HEK293 (cell line): ENCODE results near the gene PLXNA3.

ENCODE experiments used
- KLF16 ChIP-seq: fragments of 450-650 bp; formaldehyde crosslinking; IDR thresholded peaks from 2 replicates; pipeline ENCODE4 v1.5.1; 2017; ENCODE audit warnings: missing biosample characterization, missing genetic modification characterization
- ZNF266 ChIP-seq: fragments of 450-650 bp; formaldehyde crosslinking; IDR thresholded peaks from 2 replicates; pipeline ENCODE4 v1.5.1; 2016; ENCODE audit warnings: missing biosample characterization, missing genetic modification characterization, low read depth
- TF ChIP-seq, protein P1 (sequence below): fragments of 450-650 bp; formaldehyde crosslinking; IDR thresholded peaks from 2 replicates; pipeline ENCODE4 v1.5.1; 2016; ENCODE audit warnings: missing biosample characterization, missing genetic modification characterization
- TF ChIP-seq, protein P2 (sequence below): fragments of 450-650 bp; formaldehyde crosslinking; IDR thresholded peaks from 2 replicates; pipeline ENCODE4 v1.5.1; 2016; ENCODE audit warnings: missing biosample characterization, missing genetic modification characterization, low read depth
- TF ChIP-seq, protein P3 (sequence below): fragments of 450-650 bp; formaldehyde crosslinking; IDR thresholded peaks from 2 replicates; pipeline ENCODE4 v1.5.1; 2016; ENCODE audit warnings: missing biosample characterization, missing genetic modification characterization
- TF ChIP-seq, protein P4 (sequence below): fragments of 450-650 bp; formaldehyde crosslinking; IDR thresholded peaks from 2 replicates; pipeline ENCODE4 v1.5.1; 2016; ENCODE audit warnings: missing biosample characterization, missing genetic modification characterization

DNA sequence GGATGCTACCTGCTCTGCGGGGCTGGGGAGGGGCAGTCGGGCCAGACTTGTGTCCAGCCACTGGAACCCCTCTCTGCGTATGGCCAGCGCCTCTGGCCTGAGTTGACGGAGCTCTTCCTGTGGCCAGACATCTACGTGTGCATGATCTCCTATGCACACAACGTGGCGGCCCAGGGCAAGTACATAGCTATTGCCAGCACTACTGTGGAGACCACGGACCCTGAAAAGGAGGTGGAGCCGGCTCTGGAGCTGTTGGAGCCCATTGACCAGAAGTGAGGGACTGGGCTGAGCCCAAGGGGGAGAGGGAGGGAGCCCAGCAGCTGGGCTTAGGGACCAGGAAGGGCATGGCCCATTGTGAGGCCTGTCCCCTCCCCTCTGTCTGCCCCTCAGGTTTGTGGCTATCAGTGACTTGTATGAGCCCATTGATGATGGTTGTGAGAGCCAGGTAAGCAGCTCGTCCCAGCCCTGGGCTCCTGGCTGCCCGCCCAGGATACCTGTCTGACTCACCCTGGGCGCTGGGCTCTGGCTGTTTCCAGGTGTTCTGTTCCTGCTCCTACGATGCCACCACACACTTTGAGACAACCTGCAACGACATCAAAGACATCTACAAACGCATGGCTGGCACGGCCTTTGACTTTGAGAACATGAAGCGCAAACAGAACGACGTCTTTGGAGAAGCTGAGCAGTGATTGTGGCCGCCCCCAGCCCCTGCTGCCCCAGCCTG lies 15.9 kb upstream of the PLXNA3 start:
- TF ChIP-seq, protein P1, sequence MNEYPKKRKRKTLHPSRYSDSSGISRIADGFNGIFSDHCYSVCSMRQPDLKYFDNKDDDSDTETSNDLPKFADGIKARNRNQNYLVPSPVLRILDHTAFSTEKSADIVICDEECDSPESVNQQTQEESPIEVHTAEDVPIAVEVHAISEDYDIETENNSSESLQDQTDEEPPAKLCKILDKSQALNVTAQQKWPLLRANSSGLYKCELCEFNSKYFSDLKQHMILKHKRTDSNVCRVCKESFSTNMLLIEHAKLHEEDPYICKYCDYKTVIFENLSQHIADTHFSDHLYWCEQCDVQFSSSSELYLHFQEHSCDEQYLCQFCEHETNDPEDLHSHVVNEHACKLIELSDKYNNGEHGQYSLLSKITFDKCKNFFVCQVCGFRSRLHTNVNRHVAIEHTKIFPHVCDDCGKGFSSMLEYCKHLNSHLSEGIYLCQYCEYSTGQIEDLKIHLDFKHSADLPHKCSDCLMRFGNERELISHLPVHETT (tag by site-specific recombination): no peak
- TF ChIP-seq, protein P2, sequence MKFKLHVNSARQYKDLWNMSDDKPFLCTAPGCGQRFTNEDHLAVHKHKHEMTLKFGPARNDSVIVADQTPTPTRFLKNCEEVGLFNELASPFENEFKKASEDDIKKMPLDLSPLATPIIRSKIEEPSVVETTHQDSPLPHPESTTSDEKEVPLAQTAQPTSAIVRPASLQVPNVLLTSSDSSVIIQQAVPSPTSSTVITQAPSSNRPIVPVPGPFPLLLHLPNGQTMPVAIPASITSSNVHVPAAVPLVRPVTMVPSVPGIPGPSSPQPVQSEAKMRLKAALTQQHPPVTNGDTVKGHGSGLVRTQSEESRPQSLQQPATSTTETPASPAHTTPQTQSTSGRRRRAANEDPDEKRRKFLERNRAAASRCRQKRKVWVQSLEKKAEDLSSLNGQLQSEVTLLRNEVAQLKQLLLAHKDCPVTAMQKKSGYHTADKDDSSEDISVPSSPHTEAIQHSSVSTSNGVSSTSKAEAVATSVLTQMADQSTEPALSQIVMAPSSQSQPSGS (tag by site-specific recombination): no peak
- TF ChIP-seq, protein P3, sequence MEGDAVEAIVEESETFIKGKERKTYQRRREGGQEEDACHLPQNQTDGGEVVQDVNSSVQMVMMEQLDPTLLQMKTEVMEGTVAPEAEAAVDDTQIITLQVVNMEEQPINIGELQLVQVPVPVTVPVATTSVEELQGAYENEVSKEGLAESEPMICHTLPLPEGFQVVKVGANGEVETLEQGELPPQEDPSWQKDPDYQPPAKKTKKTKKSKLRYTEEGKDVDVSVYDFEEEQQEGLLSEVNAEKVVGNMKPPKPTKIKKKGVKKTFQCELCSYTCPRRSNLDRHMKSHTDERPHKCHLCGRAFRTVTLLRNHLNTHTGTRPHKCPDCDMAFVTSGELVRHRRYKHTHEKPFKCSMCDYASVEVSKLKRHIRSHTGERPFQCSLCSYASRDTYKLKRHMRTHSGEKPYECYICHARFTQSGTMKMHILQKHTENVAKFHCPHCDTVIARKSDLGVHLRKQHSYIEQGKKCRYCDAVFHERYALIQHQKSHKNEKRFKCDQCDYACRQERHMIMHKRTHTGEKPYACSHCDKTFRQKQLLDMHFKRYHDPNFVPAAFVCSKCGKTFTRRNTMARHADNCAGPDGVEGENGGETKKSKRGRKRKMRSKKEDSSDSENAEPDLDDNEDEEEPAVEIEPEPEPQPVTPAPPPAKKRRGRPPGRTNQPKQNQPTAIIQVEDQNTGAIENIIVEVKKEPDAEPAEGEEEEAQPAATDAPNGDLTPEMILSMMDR (tag by site-specific recombination): no peak
- TF ChIP-seq ZNF266 (tag by site-specific recombination) (no peak), KLF16 (tag by site-specific recombination) (no peak)
- TF ChIP-seq, protein P4, sequence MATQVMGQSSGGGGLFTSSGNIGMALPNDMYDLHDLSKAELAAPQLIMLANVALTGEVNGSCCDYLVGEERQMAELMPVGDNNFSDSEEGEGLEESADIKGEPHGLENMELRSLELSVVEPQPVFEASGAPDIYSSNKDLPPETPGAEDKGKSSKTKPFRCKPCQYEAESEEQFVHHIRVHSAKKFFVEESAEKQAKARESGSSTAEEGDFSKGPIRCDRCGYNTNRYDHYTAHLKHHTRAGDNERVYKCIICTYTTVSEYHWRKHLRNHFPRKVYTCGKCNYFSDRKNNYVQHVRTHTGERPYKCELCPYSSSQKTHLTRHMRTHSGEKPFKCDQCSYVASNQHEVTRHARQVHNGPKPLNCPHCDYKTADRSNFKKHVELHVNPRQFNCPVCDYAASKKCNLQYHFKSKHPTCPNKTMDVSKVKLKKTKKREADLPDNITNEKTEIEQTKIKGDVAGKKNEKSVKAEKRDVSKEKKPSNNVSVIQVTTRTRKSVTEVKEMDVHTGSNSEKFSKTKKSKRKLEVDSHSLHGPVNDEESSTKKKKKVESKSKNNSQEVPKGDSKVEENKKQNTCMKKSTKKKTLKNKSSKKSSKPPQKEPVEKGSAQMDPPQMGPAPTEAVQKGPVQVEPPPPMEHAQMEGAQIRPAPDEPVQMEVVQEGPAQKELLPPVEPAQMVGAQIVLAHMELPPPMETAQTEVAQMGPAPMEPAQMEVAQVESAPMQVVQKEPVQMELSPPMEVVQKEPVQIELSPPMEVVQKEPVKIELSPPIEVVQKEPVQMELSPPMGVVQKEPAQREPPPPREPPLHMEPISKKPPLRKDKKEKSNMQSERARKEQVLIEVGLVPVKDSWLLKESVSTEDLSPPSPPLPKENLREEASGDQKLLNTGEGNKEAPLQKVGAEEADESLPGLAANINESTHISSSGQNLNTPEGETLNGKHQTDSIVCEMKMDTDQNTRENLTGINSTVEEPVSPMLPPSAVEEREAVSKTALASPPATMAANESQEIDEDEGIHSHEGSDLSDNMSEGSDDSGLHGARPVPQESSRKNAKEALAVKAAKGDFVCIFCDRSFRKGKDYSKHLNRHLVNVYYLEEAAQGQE (tag by site-specific recombination): no peak
